ENCODE measurements around the gene RNASE13.

- no peak for TF ChIP-seq POLR2A (IDR thresholded peaks at IDR 0.05)
- no peak for TF ChIP-seq CTCF (IDR thresholded peaks at IDR 0.05)
Observed at GRCh38 chr14:21081521-21082142, 47.0 kb upstream of the RNASE13 start.
